Osteocyte (in vitro differentiated cells): ENCODE data around the gene GRK6. TPM values are rescaled to one million over a fixed set of nuclear protein-coding genes. Genes with fewer than 3 reads are reported as not detected.

ENCODE experiments used
- DNase-seq: peaks from one replicate; pipeline ENCODE4 v3.0.0; 2021; ENCODE audit warnings: mixed read lengths; ENCODE audit not compliant: unreplicated experiment; ENCODE audit errors: extremely low spot score
- H3K27ac Mint-ChIP-seq: one replicate; pipeline ENCODE4 v1.8.0; 2021; ENCODE audit warnings: mild to moderate bottlenecking, mixed read lengths; ENCODE audit not compliant: unreplicated experiment
- H3K27me3 Mint-ChIP-seq: one replicate; pipeline ENCODE4 v1.8.0; 2021; ENCODE audit warnings: mixed read lengths; ENCODE audit not compliant: unreplicated experiment
- H3K36me3 Mint-ChIP-seq: one replicate; pipeline ENCODE4 v1.8.0; 2021; ENCODE audit warnings: mixed read lengths; ENCODE audit not compliant: unreplicated experiment
- H3K4me1 Mint-ChIP-seq: one replicate; pipeline ENCODE4 v1.8.0; 2021; ENCODE audit warnings: mixed read lengths; ENCODE audit not compliant: unreplicated experiment
- H3K4me3 Mint-ChIP-seq: one replicate; pipeline ENCODE4 v1.8.0; 2021; ENCODE audit warnings: mild to moderate bottlenecking, moderate library complexity, mixed read lengths; ENCODE audit not compliant: unreplicated experiment
- H3K9me3 Mint-ChIP-seq: one replicate; pipeline ENCODE4 v1.8.0; 2021; ENCODE audit warnings: mixed read lengths; ENCODE audit not compliant: unreplicated experiment
- CTCF ChIP-seq: fragments of 200-600 bp; sonication (generic); IDR thresholded peaks from 2 replicates; pipeline ENCODE4 v1.5.0; 2021; ENCODE audit warnings: antibody characterized with exemption, mild to moderate bottlenecking, moderate library complexity
- total RNA-seq: library from RNA; stranded (reverse); gene quantifications from 2 replicates; pipeline ENCODE4 v1.2.1, GENCODE V29; 2021

GRK6 gene
- total RNA-seq, 1 donor from 2014 or later: 38.2 TPM

- no peak for DNase-seq
- no peak overlapping the region for H3K27ac Mint-ChIP-seq
- peaks cover 21% of the 10 kb centered on the region for H3K36me3 Mint-ChIP-seq
- H3K27me3 Mint-ChIP-seq: no peaks in the 10 kb centered on the region
- H3K9me3 Mint-ChIP-seq: no peaks in the 10 kb centered on the region
- TF ChIP-seq CTCF: no peak
- no peak overlapping the region for H3K4me3 Mint-ChIP-seq
- H3K4me1 Mint-ChIP-seq: peaks cover 8% of the 10 kb centered on the region
Measured at GRCh38 chr5:177432839-177433657, 6.6 kb downstream of the GRK6 start.

DNA sequence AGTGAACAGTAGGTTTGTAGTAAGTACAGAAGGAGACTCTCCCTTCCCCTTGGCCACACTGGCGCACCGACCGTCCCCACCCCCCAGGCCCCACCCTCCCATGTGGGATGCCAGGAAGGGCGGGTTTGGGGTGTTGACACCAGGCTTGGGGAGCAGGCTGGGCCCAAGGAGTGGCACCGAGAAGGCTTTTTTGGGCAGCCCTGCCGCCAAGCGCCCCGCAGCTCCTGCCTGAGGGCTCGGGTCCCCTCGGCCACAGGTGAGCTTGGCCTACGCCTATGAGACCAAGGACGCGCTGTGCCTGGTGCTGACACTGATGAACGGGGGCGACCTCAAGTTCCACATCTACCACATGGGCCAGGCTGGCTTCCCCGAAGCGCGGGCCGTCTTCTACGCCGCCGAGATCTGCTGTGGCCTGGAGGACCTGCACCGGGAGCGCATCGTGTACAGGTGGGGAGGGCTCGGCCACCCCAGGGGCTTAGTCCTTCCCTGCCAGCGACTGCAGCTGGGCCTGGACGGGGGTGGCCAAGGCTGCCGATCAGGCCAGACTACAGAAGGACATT is 7.3 kb downstream of the GRK6 start:
- no peak for DNase-seq
- Mint-ChIP-seq H3K36me3 (peaks cover 25% of the 10 kb centered on the region), H3K4me1 (peaks cover 6% of the 10 kb centered on the region), H3K27me3 (no peaks in the 10 kb centered on the region), H3K27ac (no peak overlapping the region), H3K9me3 (no peaks in the 10 kb centered on the region), H3K4me3 (no peak overlapping the region)
- TF ChIP-seq CTCF: no peak

GRCh38 chr5:177434437-177434836 is 8.0 kb downstream of the GRK6 start:
- Mint-ChIP-seq H3K9me3 (no peaks in the 10 kb centered on the region), H3K27me3 (no peaks in the 10 kb centered on the region), H3K4me3 (no peak overlapping the region), H3K27ac (no peak overlapping the region), H3K4me1 (no peaks in the 10 kb centered on the region), H3K36me3 (peaks cover 27% of the 10 kb centered on the region)
- no peak for TF ChIP-seq CTCF
- no peak for DNase-seq

GRCh38 chr5:177434942-177435738 is 8.7 kb downstream of the GRK6 start:
- no peak for DNase-seq
- no peak overlapping the region for H3K27ac Mint-ChIP-seq
- TF ChIP-seq CTCF: no peak
- H3K9me3 Mint-ChIP-seq: no peaks in the 10 kb centered on the region
- no peaks in the 10 kb centered on the region for H3K27me3 Mint-ChIP-seq
- H3K36me3 Mint-ChIP-seq: peaks cover 29% of the 10 kb centered on the region
- no peak overlapping the region for H3K4me3 Mint-ChIP-seq
- H3K4me1 Mint-ChIP-seq: no peaks in the 10 kb centered on the region
